Transverse colon (tissue), 4 donors: ENCODE measurements around the gene TUBA3E. TPM values are rescaled to one million over a fixed set of nuclear protein-coding genes. Genes with fewer than 3 reads are reported as not detected.

Experiments
- DNase-seq: peaks from one replicate; pipeline ENCODE4 v3.0.0-alpha.2; 2019
- H3K27ac ChIP-seq, 4 donors: fragments of 200-600 bp; sonication (generic); 2 replicates each; pipeline ENCODE4 v1.5.1; 2016 to 2018; ENCODE audit warnings: inconsistent platforms in 4 of 4
- H3K27me3 ChIP-seq: fragments of 200-600 bp; sonication (generic); 2 replicates; pipeline ENCODE4 v1.5.1; 2017; ENCODE audit warnings: inconsistent platforms
- H3K36me3 ChIP-seq, 4 donors: fragments of 200-600 bp; sonication (generic); 2 replicates each; pipeline ENCODE4 v1.5.1; 2017 to 2019; ENCODE audit warnings: inconsistent platforms in 4 of 4
- H3K4me1 ChIP-seq, 4 donors: fragments of 200-600 bp; sonication (generic); 2 replicates each; pipeline ENCODE4 v1.5.1; 2017 to 2020; ENCODE audit warnings: inconsistent platforms in 4 of 4
- H3K4me3 ChIP-seq, 4 donors: fragments of 200-600 bp; sonication (generic); 1 replicate in 1 of 4; 2 replicates in 3 of 4; pipeline versions ENCODE4 v1.5.1 to v1.6.1; 2017 to 2019; ENCODE audit warnings: inconsistent platforms in 4 of 4
- H3K9me3 ChIP-seq, 2 donors: fragments of 200-600 bp; sonication (generic); 2 replicates each; pipeline ENCODE4 v1.5.1; 2017 to 2019; ENCODE audit warnings: inconsistent platforms in 2 of 2
- EP300 ChIP-seq: sonication (generic); formaldehyde crosslinking; IDR thresholded peaks from one replicate; pipeline ENCODE4 v1.6.1; 2017; ENCODE audit warnings: antibody characterized with exemption, low read depth
- POLR2A ChIP-seq: fragments of 450-650 bp; IDR thresholded peaks from one replicate; pipeline ENCODE4 v1.6.1; 2016; ENCODE audit warnings: antibody characterized with exemption, mild to moderate bottlenecking, moderate library complexity
- POLR2AphosphoS5 ChIP-seq, 3 donors: sonication (generic); formaldehyde crosslinking; IDR thresholded peaks; one replicate each; pipeline ENCODE4 v1.6.1; 2016; ENCODE audit warnings: antibody characterized with exemption in 3 of 3
- WGBS, 2 donors: methylation state at CpG; one replicate each; pipeline ENCODE4 v1.1.5; 2018; ENCODE audit warnings: low coverage in 1 of 2; 5-methylcytosine and 5-hydroxymethylcytosine counted together
- in situ Hi-C, 4 donors: fragments of 200-750 bp; cut with MboI; loops; one replicate each; pipeline versions ENCODE4 v1.15.0 to v1.15.1; 2017; ENCODE audit warnings: low sequenced_read_pairs in 3 of 4, low pct_ligation_motif_present in 1 of 4, low pct_unique_long_range_greater_than_20kb in 1 of 4
- intact Hi-C: fragments of 100-400 bp; cut with DNase I; formaldehyde crosslinking; loops from one replicate; pipeline ENCODE4 v1.15.1; 2023; ENCODE audit warnings: low total_unique reads
- total RNA-seq, 4 donors: library from RNA; depleted of rRNA; stranded (reverse); fragments of >200 nt; gene quantifications; one replicate each; pipeline ENCODE4 v1.1.0, GENCODE V29; 2016
- TF ChIP-seq, protein P1 (sequence below), 5 experiments: fragments of 200-600 bp in 3 of 5; fragments of 450-650 bp in 2 of 5; sonication (generic) in 3 of 5; IDR thresholded peaks; 1 replicate in 2 of 5; 2 replicates in 3 of 5; pipeline ENCODE4 v1.5.1; 2016 to 2017; ENCODE audit warnings: antibody characterized with exemption in 5 of 5, inconsistent platforms in 3 of 5, mild to moderate bottlenecking in 2 of 5, moderate library complexity in 1 of 5

Gene TUBA3E
- under 1 TPM in 1 of 4 donors, not detected in 3; 0.27 TPM for total RNA-seq

DNA sequence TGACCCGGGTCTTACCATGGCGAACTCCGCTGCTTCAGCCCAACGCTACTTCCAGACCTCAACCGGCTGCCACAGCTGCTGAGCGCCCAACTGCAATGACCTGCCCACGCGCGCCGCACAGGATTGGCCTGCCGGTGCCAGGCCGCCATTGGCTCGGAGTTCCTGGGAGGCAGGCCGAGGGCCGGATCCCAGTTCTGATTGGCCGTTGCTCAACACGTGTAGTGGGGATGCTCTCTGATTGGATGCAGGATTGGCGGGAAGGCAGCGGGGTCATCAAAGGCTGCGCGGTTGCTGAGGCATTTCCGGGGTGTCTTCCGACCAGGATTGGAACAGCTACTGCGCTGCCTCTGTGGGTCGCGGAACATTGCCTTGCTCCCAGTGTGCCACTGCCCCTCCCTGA is at the start of gene TUBA3E:
TSS of gene TUBA3E (minus strand) at position 97 of the 400 bp plus-strand sequence. CDS start at position 18, 79 bp downstream.
- in situ Hi-C loops: no loop called here
- WGBS, 2 donors: 99% methylated on average over 15 of the region's 26 CpGs; no CpG with 5 or more reads in 1 of the 2 donors

GRCh38 chr2:130246430-130246829 is 48.2 kb upstream of the TUBA3E start:
- H3K27ac ChIP-seq: no peak overlapping the region
- no peaks in the 10 kb centered on the region for H3K9me3 ChIP-seq
- 59 to 76% methylated on average over 6 to 7 of the region's 7 CpGs for WGBS, 2 donors
- no peak overlapping the region for H3K4me3 ChIP-seq
- intact Hi-C loops: no loop called here
- TF ChIP-seq POLR2AphosphoS5 (IDR thresholded peaks at IDR 0.05): no peak
- TF ChIP-seq, protein P1, sequence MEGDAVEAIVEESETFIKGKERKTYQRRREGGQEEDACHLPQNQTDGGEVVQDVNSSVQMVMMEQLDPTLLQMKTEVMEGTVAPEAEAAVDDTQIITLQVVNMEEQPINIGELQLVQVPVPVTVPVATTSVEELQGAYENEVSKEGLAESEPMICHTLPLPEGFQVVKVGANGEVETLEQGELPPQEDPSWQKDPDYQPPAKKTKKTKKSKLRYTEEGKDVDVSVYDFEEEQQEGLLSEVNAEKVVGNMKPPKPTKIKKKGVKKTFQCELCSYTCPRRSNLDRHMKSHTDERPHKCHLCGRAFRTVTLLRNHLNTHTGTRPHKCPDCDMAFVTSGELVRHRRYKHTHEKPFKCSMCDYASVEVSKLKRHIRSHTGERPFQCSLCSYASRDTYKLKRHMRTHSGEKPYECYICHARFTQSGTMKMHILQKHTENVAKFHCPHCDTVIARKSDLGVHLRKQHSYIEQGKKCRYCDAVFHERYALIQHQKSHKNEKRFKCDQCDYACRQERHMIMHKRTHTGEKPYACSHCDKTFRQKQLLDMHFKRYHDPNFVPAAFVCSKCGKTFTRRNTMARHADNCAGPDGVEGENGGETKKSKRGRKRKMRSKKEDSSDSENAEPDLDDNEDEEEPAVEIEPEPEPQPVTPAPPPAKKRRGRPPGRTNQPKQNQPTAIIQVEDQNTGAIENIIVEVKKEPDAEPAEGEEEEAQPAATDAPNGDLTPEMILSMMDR (IDR thresholded peaks at IDR 0.05): no peak
- no peak for TF ChIP-seq POLR2A
- no peak for TF ChIP-seq EP300
- H3K27me3 ChIP-seq: peaks cover 4% of the 10 kb centered on the region
- in situ Hi-C loops: no loop called here
- peaks cover 0 to 3% (median 0%) of the 10 kb centered on the region in 4 donors for H3K4me1 ChIP-seq
- no peaks in the 10 kb centered on the region for H3K36me3 ChIP-seq
- DNase-seq: no peak

More for the DNA sequence above, at the start of gene TUBA3E:
- no peaks in the 10 kb centered on the region for H3K27me3 ChIP-seq
- H3K4me1 ChIP-seq: no peaks in the 10 kb centered on the region
- no peaks in the 10 kb centered on the region for H3K9me3 ChIP-seq
- intact Hi-C loops: no loop called here
- TF ChIP-seq POLR2A (no peak), POLR2AphosphoS5 (IDR thresholded peaks at IDR 0.05) (no peak), EP300 (no peak)
- TF ChIP-seq, protein P1 (IDR thresholded peaks at IDR 0.05): no peak
- H3K4me3 ChIP-seq: no peak within 1 kb of the TSS
- no peak within 1 kb of the TSS for H3K27ac ChIP-seq
- no peak for DNase-seq
- no peaks in the 10 kb centered on the region for H3K36me3 ChIP-seq

DNA sequence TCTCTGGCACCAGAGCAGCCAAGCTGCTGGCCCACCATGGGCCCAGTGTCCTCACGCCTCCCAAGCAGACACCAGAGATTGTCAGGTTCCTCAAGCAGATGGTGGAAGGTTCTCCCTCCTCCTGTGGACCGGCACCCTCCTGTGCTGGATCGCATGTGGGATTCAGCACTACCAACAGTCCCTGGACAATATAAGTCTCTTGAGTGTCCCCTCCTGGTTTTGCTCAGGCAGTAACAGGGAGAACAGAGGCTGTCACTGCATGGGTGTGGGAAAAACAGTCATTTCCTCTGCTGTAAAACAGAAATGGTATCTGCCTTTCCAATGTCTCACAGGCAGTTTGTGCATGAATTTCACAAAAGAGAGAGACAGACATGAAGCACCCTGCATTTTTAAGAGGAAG is 47.7 kb upstream of the TUBA3E start:
- H3K9me3 ChIP-seq: no peaks in the 10 kb centered on the region
- no peak overlapping the region for H3K4me3 ChIP-seq
- H3K27ac ChIP-seq: no peak overlapping the region
- peaks cover 0 to 6% (median 0%) of the 10 kb centered on the region in 4 donors for H3K4me1 ChIP-seq
- TF ChIP-seq EP300: no peak
- no peak for TF ChIP-seq POLR2AphosphoS5 (IDR thresholded peaks at IDR 0.05)
- no peaks in the 10 kb centered on the region for H3K36me3 ChIP-seq
- in situ Hi-C loops (no loop called here), intact Hi-C loops (no loop called here)
- 68% methylated on average over 3 of the region's 3 CpGs; no CpG with 5 or more reads in 1 of the 2 donors for WGBS, 2 donors
- H3K27me3 ChIP-seq: peaks cover 4% of the 10 kb centered on the region
- no peak for DNase-seq

GRCh38 chr2:130243359-130243758 is 45.1 kb upstream of the TUBA3E start:
- Histone ChIP-seq H3K27me3 (no peaks in the 10 kb centered on the region), H3K4me1 (peaks cover 0 to 16% (median 4%) of the 10 kb centered on the region in 4 donors), H3K27ac (no peak overlapping the region), H3K9me3 (no peaks in the 10 kb centered on the region), H3K4me3 (no peak overlapping the region), H3K36me3 (no peaks in the 10 kb centered on the region)
- 78 to 87% methylated on average over 2 of the region's 2 CpGs for WGBS, 2 donors
- intact Hi-C loops: no loop called here
- TF ChIP-seq POLR2AphosphoS5 (IDR thresholded peaks at IDR 0.05): no peak
- TF ChIP-seq, protein P1 (IDR thresholded peaks at IDR 0.05): no peak
- no peak for TF ChIP-seq POLR2A
- no peak for TF ChIP-seq EP300
- in situ Hi-C loops: no loop called here
- no peak for DNase-seq
